Nephron progenitor cell (in vitro differentiated cells): ENCODE results near the gene KAT2A.
A peak's percentile ranks its signal among the peaks of the same experiment; 100 is the strongest.

Experiments
- DNase-seq: peaks from one replicate; pipeline ENCODE4 v3.0.0; 2021
- H3K27ac Mint-ChIP-seq: 2 replicates; pipeline ENCODE4 v1.8.0; 2021; ENCODE audit warnings: mild to moderate bottlenecking, moderate library complexity, mixed read lengths
- H3K27me3 Mint-ChIP-seq: 2 replicates; pipeline ENCODE4 v1.8.0; 2021; ENCODE audit warnings: mild to moderate bottlenecking, low read depth, mixed read lengths; ENCODE audit not compliant: poor library complexity
- H3K36me3 Mint-ChIP-seq: 2 replicates; pipeline ENCODE4 v1.8.0; 2021; ENCODE audit warnings: low read depth, mixed read lengths
- H3K4me1 Mint-ChIP-seq: 2 replicates; pipeline ENCODE4 v1.8.0; 2021; ENCODE audit warnings: mixed read lengths
- H3K4me3 Mint-ChIP-seq: 2 replicates; pipeline ENCODE4 v1.8.0; 2021; ENCODE audit warnings: mild to moderate bottlenecking, moderate library complexity, mixed read lengths
- H3K9me3 Mint-ChIP-seq: 2 replicates; pipeline ENCODE4 v1.8.0; 2021; ENCODE audit warnings: mild to moderate bottlenecking, moderate library complexity, mixed read lengths
- TF ChIP-seq, protein P1 (sequence below): fragments of 200-600 bp; sonication (generic); IDR thresholded peaks from 2 replicates; pipeline ENCODE4 v1.5.0; 2021; ENCODE audit warnings: antibody characterized with exemption

Gene KAT2A

DNA sequence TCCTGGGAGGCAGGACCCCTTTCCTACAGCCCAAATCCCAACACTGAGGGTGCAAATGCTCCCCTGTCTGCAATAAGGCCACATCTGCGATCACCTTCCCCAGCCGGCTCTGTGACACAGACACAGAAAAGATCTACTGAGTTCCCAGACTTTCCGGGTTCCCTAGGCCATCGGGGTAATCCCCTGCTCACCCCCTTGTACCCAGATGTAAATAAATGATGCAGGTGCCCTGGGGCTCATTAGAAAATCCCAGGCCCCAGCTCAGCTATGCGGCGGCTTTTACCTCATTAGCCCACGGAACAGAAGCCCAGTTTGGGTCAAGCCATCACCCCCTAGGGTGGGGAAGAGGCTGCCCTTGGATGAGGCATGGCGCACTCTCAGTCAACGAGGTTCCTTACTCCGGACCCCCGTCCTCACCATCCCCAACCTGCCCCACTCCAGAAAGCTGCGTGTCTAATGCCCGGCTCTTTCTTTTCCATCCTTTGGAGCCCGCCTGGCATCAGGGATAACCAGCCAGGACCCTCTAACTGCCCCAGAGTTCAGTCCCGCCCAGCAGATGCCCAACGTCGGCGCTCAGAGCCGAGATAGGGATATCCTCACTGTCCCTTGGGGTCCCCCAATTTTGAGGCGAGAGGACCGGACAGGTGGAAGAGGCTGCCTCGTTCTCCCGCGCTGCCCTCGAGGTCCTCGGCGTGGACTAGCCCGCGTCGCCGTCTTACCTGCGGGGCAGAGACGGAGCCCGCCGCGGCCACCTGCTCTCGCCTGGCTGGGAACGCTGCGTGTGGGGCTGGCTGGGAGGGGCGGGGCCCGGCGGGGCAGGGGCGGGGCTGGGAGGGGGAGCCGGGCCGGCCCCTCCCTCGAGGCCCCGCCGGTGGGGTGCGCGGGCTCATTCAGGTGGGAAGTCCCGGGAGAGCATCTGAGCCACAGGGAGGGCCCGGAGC lies 23.2 kb downstream of the KAT2A start, which contains the start of gene ZNF385C:
TSS of gene ZNF385C (minus strand) at position 783 of the 941 bp plus-strand sequence. CDS start 35,417 bp downstream, outside the sequence.
- H3K9me3 Mint-ChIP-seq, result no peaks in the 10 kb centered on the region
- H3K36me3 Mint-ChIP-seq, result no peaks in the 10 kb centered on the region
- no peak within 1 kb of the TSS for H3K27ac Mint-ChIP-seq
- peak within 1 kb of the TSS; percentile 45 for H3K4me3 Mint-ChIP-seq
- TF ChIP-seq, protein P1, sequence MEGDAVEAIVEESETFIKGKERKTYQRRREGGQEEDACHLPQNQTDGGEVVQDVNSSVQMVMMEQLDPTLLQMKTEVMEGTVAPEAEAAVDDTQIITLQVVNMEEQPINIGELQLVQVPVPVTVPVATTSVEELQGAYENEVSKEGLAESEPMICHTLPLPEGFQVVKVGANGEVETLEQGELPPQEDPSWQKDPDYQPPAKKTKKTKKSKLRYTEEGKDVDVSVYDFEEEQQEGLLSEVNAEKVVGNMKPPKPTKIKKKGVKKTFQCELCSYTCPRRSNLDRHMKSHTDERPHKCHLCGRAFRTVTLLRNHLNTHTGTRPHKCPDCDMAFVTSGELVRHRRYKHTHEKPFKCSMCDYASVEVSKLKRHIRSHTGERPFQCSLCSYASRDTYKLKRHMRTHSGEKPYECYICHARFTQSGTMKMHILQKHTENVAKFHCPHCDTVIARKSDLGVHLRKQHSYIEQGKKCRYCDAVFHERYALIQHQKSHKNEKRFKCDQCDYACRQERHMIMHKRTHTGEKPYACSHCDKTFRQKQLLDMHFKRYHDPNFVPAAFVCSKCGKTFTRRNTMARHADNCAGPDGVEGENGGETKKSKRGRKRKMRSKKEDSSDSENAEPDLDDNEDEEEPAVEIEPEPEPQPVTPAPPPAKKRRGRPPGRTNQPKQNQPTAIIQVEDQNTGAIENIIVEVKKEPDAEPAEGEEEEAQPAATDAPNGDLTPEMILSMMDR, result no peak
- DNase-seq, result peak; percentile 66
- peaks cover 45% of the 10 kb centered on the region for H3K4me1 Mint-ChIP-seq
- peaks cover 40% of the 10 kb centered on the region for H3K27me3 Mint-ChIP-seq

DNA sequence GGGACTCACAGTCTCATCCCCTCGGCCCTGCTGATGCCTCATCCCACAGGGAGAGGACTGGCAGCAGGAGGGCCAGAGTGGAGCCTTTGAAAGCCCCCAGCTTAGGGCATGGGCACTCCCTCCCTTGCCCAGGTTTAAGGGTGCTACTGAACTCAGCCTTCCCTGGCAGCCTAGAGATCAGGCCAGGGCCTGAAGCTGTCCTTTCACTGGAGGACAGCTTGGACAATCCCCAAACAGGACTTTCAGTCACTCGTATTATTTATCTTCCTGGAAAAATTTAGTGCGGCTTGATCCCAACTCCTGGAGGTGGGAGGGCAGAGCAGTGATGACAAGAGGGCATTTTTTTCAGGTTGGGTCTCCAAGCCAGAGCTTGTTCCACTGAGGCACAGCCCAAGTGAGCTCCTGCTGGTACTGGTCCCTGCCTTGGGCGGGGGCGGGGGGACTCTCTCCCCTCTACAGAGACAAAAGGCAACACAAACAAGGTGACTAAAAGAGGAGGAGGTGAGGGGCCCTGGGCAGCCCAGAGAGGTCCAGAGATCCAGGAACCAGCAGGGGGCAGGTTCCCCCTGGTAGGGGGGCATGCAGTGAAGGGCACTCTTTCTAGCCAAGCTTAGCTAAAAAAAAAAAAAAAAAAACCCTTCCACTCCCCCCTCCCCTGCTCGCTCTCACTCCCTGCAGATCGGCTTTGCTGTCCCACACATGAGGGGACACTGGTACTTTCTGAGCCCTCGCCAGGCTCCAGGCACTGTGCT lies 24.6 kb downstream of the KAT2A start:
- Mint-ChIP-seq H3K27me3 (peaks cover 38% of the 10 kb centered on the region), H3K4me1 (peaks cover 59% of the 10 kb centered on the region), H3K4me3 (peak overlapping the region; percentile 25), H3K27ac (peak overlapping the region; percentile 51), H3K9me3 (no peaks in the 10 kb centered on the region), H3K36me3 (no peaks in the 10 kb centered on the region)
- TF ChIP-seq, protein P1, result no peak
- no peak for DNase-seq

DNA sequence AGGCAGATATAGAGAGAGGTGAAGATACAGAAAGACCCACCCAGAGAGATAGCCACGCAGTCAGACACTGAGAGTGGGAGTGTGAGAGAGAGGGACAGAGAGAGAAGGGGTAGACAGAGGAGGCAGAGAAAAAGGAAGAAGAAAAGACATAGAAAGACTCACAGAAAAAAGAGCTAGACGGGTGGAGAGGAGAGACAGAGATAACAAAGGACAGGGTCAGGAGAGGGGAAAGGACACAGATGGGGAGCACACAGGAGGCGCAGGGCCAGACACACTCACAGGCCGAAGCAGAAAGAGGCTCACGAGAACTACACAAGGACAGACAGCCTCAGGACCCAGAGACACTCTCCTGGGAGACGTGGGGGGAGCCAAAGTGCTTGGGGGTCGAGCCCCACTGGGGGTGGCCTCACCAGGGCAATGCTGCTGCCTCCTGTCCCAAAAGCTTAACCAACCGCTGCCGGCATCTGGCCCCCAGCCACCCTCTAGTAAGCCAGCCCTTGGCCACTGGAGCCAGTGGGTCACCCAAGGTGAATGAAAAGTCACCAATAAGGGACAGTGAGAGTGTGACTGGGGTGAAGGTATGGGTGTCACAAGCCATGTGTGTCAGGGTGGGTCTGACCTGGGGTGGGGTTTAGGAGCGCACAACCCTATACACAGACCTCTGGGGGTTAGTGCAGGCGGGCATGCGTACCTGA lies 26.6 kb downstream of the KAT2A start:
- peaks cover 74% of the 10 kb centered on the region for H3K4me1 Mint-ChIP-seq
- TF ChIP-seq, protein P1, result no peak
- no peaks in the 10 kb centered on the region for H3K36me3 Mint-ChIP-seq
- H3K27me3 Mint-ChIP-seq, result peaks cover 30% of the 10 kb centered on the region
- H3K9me3 Mint-ChIP-seq, result no peaks in the 10 kb centered on the region
- no peak for DNase-seq
- no peak overlapping the region for H3K4me3 Mint-ChIP-seq
- H3K27ac Mint-ChIP-seq, result peak overlapping the region; percentile 1

DNA sequence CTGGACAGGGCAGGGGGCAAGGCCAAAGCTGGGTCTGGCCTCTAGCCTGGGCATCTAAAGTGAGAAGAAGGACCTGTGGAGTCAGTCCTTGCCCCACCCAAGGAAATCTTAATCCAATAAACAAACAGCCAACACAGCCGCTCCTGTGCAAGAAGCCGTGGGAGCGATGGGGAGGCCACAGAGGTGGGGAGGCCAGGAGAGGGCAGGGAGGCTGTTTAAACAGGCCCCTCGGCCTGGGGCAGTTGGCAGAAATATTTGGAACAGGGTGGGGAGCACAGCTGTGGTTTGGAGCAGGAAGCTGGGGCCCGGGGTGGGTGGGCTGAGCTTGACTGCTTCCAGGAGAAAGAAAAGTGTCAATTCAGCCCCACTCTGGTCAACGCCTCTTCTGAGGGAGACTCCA lies 28.2 kb downstream of the KAT2A start:
- no peak overlapping the region for H3K4me3 Mint-ChIP-seq
- TF ChIP-seq, protein P1, result no peak
- no peak overlapping the region for H3K27ac Mint-ChIP-seq
- peaks cover 78% of the 10 kb centered on the region for H3K4me1 Mint-ChIP-seq
- H3K9me3 Mint-ChIP-seq, result no peaks in the 10 kb centered on the region
- DNase-seq, result no peak
- peaks cover 23% of the 10 kb centered on the region for H3K27me3 Mint-ChIP-seq
- H3K36me3 Mint-ChIP-seq, result no peaks in the 10 kb centered on the region

DNA sequence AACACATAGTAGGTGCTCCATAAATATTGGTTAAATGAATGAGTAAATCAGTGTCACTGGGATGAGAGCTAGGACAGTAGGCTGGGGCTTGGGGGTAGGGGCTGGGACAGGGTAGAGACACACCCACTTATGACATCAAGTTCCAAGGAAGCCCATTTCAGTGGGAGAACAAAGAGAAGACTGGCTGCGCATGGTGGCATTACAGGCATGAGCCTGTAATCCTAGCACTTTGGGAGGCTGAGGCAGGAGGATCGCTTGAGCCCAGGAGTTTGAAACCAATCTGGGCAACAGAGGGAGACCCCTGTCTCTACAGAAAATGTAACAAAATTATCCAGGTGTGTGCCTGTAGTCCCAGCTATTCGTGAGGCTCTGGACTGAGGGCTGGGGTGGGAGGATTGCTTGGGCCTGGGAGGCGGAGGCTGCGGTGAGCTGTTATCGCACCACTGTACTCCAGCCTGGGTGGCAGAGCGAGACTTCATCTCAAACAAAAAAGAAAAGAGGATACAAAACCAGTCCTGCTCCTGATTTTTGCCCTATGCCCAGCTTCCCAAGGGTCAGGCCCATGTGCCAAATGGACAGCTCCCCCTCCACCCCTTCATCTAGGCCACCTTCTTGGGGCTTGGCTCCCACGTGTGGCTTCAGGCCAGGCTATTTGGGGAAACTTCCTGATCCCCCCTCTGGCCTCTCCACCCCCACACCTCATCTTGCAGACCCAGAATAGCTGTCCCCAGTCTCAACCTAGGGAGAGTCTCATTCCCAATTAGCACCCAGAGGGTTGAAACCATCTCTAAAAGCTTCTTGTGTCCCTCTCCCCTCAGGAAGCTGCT lies 30.0 kb downstream of the KAT2A start:
- no peak overlapping the region for H3K4me3 Mint-ChIP-seq
- DNase-seq, result no peak
- H3K27ac Mint-ChIP-seq, result peak overlapping the region; percentile 35
- no peaks in the 10 kb centered on the region for H3K36me3 Mint-ChIP-seq
- no peaks in the 10 kb centered on the region for H3K9me3 Mint-ChIP-seq
- TF ChIP-seq, protein P1, result no peak
- H3K27me3 Mint-ChIP-seq, result peaks cover 6% of the 10 kb centered on the region
- H3K4me1 Mint-ChIP-seq, result peaks cover 73% of the 10 kb centered on the region
